CD4-positive, alpha-beta T cell treated with Interleukin-15 for 4 hours (primary cell): ENCODE data around the gene ZSCAN29.
"Not testable (repeated sequence)": the region's sequence is repeated elsewhere in the genome, so short reads cannot be mapped to it uniquely, and the experiment has no call there.

Experiments used
- DNase-seq: peaks from one replicate; pipeline ENCODE4 v3.0.0-alpha.2; 2020; ENCODE audit warnings: low spot score

ZSCAN29 gene

GRCh38 chr15:43370975-43371974 is at the start of gene ZSCAN29, which contains the start of gene TUBGCP4:
TSS of gene ZSCAN29 (minus strand) at chr15:43371043. CDS start at chr15:43369913, 1,130 bp downstream.
TSS of gene TUBGCP4 (plus strand) at chr15:43371101. CDS start at chr15:43371355, 254 bp downstream.
- peak; percentile 70 for DNase-seq

DNA sequence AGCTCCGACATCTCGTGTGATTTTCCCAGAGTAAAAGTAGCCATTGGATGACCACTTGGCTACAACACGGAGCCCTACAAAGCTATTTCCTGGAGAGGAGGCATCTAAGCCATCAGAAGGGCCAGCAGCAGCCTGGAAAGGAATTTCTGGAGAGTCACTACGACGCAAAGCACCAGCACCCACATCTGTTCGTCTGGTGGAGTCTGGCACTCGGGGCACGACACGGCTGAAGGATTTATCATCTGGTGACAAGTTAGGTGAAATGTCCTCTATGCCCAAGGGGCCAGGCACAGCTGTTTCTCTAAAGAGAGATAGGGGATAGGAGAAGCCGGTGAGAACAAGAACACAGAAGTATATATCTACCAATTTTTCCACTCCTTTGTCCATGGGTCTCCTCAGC is 49.6 kb upstream of the ZSCAN29 start:
- no peak for DNase-seq

GRCh38 chr15:43414196-43414595 is 43.4 kb upstream of the ZSCAN29 start:
- DNase-seq: no peak

DNA sequence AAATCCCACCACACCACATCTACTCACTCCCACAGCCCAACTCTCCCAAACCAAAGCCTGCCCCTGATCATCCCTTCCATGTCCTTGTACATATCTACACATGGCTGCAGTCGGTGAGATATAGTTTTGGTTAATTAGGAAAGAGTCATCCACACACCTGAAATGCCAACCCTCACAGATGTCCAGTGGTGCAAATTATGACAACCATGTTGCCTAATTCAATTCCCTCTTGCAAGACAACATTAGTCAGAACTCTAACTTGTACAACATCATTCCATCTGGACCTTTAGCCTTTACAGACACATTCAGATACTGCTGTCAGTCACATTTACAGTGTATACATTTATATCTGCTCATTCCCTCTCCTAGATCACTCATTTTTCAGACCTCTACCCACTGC is 41.3 kb upstream of the ZSCAN29 start:
- DNase-seq: no peak

DNA sequence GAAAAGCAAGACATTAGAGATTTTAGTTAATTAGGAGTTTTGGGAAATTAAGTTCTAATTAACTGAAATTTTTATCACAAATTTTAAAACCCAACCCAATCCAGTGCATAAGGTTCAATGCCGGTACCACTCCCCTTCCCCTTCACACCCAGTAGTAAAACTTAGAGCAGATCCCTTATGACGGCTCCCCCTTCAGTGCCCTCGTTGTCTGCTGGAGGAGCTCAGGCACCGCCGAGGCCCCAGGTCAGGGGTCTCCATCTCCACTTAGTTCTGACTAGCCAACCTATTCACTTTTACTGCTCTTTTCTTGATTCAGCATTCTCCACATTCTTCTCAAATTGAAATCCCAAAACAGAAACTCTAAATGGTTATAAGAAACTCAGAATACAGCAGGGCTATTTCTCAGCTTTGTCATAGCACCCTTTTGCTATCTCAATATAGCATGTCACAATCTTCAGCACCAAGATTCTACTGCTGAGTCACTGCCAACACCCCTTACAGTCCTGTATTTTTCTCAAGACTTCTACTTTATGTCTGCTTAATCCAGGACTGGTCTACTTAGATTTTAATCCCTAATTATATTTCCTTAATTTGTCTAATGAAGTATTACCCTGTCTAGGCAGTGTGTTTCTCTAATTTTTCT is 39.9 kb upstream of the ZSCAN29 start:
- no peak for DNase-seq

GRCh38 chr15:43408789-43409188 is 37.9 kb upstream of the ZSCAN29 start:
- no peak for DNase-seq

- DNase-seq: no peak
Observed at GRCh38 chr15:43406808-43407207, 36.0 kb upstream of the ZSCAN29 start.

DNA sequence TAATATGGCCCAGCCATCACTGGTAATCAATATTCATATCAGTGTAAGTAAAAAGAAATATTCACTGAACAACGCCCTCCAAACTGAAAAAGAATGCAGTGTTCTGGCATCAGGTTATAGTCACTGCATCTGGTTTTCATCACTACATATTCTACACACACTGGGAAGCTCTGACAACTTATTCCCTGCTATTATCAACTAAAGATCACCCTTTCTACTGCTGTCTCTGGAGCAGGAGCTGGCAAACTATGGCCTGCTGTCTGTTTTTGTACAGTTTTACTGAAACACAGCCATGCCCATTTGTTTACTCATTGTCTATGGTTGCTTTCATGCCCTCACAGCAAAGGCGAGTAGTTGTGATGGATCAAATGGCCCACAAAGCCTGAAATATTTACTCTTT is 35.3 kb upstream of the ZSCAN29 start:
- DNase-seq: no peak

- no peak for DNase-seq
Observed at GRCh38 chr15:43404130-43404529, 33.3 kb upstream of the ZSCAN29 start.

- DNase-seq: no peak
Observed at GRCh38 chr15:43403616-43404015, 32.8 kb upstream of the ZSCAN29 start.

GRCh38 chr15:43402255-43402654 is 31.4 kb upstream of the ZSCAN29 start:
- no peak for DNase-seq

GRCh38 chr15:43393592-43393991 is 22.7 kb upstream of the ZSCAN29 start:
- not testable (repeated sequence) for DNase-seq

DNA sequence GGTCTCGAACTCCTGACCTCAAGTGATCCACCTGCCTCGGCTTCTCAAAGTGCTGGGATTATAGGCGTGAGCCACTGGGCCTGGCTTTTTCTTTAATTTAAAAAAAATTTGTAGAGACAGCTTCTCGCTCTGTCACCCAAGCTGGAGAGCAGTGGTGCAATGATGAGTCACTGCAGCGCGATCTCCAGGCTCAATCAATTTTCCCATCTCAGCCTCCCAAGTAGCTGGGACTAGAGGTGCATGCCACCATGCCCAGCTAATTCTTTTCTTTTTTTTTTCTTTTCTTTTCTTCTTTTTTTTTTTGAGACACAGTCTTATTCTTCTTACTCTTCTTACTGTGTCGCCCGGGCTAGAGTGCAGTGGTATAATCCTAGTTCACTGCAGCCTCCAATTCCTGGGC is 19.9 kb upstream of the ZSCAN29 start:
- DNase-seq: no peak

DNA sequence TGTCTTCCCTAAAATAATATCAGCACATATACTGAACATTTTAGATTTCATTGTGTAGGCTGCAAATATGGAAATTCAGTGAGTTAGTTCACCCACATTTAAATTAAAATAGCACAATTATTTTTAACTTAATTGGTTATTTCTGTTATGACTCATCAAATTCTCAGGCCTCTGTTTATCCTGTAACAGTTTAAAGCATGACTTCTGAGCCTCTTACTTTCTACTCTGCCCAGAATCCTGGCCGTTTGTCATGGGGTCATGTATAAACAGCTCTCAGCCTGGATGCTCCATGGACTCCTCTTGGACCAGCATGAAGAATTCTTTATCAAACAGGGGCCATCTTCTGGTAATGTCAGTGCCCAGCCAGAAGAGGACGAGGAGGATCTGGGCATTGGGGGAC is 12.2 kb upstream of the ZSCAN29 start:
- no peak for DNase-seq

DNA sequence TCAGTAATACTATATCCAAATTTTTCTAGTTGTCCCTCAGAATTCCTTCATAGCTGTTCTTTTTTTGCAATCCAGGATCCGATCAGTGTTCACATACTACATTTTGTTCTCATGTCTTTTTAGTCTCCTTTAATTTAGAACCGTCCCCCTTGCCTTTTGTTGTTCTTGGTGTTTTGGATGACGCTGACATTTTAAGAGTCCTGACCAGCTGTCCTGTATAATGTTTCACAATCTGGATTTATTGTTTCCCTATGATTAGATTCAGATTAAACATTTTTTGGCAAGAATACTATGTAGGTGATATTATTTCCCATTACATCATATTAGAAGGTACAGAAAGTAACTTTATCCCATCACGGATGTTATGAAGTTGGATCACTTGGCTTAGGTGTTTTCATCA is 11.5 kb upstream of the ZSCAN29 start:
- DNase-seq: no peak

- no peak for DNase-seq
Observed at GRCh38 chr15:43378601-43379000, 7.8 kb upstream of the ZSCAN29 start.

DNA sequence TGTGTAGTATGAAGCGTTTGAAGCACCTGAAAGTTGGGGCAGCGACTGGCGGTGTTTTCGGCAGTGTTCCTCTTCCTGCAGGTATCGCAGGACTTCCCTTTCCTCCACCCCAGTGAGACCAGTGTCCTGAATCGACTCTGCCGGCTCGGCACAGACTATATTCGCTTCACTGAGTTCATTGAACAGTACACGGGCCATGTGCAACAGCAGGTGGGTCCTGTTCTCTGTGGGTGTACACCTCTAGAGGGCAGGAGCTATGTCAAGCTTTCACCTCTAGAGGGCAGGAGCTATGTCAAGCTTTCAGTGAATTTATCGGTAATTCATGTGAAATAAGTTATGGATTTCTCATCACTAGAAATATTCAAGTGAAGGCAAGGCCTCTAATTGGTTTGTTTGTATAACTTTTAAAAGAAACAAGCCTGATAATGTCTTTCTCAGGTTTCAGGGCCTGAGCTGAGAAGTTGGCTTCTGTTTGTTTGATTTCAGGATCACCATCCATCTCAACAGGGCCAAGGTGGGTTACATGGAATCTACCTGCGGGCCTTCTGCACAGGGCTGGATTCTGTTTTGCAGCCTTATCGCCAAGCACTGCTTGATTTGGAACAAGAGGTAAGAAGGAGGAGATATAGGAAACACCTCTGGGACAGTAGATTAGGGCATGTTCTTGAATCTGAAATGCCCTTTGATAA is 5.3 kb upstream of the ZSCAN29 start:
- DNase-seq: peak; percentile 49

DNA sequence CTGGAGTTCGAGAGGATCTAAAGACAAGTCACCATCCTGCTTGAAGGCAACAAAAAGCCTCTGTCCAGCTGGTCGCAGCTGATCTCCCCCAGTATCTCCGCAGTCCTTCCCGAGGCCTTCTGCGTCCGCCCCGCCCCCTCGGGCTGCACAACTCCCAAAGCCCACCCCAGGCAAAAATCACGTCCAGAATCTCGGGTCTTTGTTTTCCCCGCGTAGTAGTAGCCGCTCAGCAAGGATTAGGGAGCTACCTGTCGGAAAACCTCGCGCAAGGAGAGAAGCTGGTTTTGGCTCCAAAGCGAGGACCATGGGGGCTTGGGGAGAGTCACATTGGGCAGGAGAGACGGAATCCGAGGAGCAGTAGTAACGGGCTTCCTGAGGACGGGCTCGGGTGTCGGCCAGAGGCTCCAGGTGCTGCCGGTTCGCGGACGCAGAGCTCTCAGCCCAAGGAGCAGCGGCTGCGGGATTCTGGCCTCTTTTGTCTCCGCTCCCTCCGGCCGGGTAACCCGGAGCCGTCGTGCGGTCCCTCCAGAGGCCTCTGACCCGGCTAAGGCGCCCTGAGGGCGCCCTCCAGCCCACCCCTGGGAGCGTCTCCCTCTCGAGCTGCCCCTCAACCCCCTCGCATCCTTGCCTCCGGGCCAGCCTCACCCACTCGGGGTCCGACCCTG is 401 bp downstream of the ZSCAN29 start:
- peak; percentile 13 for DNase-seq

- DNase-seq: no peak
Observed at GRCh38 chr15:43361313-43361903, 9.4 kb downstream of the ZSCAN29 start.

GRCh38 chr15:43360821-43361220 is 10.0 kb downstream of the ZSCAN29 start:
- no peak for DNase-seq

- DNase-seq: no peak
Observed at GRCh38 chr15:43352693-43353382, 18.0 kb downstream of the ZSCAN29 start.
